Measurements from ENCODE around the gene ADCY4.
"Not testable (repeated sequence)": the region's sequence is repeated elsewhere in the genome, so short reads cannot be mapped to it uniquely, and the experiment has no call there.

Gene ADCY4

DNA sequence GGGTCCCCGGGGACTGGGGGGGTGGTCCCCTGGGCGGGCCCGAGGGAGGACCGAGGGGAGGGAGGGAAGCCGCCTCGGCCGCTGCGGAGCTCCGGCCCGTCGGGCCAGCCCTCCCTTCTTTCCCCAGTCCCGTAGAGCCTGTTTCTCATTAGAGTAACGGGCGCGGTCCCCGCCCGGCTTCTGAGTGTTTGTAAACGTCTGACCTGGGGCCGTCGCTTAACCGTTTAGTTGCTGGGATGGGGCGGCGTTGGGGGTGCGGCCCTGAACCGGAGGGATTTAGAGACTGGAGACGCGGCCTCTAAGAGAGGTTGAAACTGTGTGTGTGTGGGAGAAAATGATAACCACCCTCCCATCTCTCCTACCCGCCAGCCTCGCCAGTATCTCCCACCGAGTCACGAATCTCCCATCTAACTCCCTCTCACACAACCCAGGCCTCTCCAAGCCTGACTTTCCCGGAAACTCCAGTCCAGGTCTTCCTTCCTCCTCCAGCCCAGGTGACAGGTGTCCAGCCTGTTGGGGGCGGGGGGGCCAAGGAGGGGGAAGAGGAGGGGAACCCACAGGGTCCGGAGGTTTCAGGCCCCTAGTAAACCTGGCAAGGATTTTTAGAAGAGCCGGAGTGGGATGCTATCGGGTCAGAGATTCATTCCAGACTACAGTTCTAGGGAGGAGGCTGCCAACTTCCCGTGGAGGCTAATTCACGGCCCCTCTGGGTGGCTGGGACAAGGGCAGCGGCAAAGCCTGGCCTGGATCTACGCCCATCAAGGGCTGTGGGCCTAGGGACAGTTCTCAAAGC is 32.0 kb upstream of the ADCY4 start:
- DNase-seq, result peak; percentile 80

DNA sequence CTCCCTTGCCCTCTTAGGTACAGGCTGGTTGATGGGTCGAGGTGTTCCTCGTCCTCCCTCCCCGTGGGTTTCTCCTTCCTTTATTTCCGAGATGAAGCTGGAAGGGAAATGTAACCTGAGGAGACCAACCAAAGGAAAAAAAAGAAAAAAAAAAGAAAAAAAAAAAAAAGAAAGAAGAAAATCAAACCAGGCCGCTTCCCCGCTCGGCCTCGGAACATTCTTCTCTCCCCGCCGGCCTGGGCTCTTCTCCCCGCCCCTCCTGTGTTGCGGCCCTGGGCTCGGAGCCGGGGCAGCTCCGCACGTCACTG is 31.5 kb upstream of the ADCY4 start:
- DNase-seq, result no peak

DNA sequence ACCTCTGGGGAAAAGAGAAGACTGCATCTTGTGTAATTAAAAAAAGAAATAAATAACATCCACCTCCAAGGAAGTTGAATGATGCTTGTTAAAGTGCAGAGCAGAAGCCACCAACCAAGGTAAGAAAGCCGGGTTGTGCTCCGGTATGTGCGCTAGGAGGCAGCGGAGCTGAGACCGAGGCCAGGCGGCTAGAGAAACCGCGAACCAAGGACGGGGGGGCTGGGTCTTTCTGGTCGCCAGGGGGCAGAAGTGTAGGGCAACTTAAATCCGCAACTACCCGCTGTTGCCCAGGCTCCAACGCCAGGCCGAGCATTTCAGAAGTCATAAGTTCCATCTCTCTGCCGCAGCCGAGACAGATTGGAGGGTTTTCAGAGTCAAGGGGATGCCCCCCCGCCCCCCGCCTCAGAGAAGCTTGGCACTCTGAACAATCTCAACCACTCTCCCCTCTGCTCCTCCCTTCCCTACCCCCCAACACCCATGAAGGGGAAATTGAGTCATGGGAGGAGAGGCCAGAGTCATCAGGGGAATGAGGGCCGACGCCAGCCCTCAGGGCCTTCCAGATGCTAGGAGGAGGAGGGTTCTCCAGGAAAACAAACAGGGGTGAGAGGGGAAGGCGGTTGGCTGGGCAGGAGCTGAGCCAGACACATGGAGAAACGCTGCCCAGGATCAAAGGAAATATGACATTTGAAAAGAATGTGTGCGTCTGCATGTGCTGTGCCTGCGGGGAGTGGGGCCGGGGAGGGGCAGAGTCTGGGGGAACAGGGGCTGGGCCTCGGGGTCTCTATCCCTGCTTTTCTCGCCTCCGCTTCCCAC is 30.9 kb upstream of the ADCY4 start:
- DNase-seq, result peak; percentile 92

DNA sequence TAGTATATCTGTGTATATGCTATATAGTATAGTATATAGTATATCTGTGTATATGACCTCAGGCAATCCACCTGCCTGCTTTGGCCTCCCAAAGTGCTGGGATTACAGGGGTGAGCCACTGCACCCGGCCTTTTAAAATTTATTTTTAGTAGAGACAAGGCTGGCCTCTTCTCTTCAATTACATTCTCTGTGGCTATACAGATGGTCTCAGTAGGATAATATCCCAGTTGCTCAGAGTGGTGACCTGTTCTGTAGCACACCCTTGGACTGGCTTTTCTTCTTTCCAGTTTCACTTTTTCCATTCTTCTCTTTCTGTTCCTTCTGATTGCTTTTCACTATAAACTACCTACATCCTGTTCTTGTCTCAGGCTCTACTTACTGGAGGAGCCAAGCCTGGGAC is 30.0 kb upstream of the ADCY4 start:
- no peak for DNase-seq

DNA sequence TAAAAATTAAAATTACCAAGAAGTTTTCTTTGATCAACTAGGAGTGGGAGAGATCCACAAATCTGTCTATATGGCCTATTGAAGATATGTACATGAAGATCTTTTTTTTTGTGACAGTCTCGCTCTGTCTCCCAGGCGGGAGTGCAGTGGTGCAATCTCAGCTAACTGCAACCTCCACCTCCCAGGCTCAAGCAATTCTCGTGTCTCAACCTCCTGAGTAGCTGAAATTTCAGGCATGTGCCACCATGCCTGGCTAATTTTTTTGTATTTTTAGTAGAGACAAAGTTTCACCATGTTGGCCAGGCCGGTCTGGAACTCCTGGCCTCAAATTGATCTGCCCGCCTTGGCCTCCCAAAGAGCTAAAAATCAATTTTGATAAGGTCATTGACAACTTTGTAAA is 28.5 kb upstream of the ADCY4 start:
- DNase-seq, result no peak

DNA sequence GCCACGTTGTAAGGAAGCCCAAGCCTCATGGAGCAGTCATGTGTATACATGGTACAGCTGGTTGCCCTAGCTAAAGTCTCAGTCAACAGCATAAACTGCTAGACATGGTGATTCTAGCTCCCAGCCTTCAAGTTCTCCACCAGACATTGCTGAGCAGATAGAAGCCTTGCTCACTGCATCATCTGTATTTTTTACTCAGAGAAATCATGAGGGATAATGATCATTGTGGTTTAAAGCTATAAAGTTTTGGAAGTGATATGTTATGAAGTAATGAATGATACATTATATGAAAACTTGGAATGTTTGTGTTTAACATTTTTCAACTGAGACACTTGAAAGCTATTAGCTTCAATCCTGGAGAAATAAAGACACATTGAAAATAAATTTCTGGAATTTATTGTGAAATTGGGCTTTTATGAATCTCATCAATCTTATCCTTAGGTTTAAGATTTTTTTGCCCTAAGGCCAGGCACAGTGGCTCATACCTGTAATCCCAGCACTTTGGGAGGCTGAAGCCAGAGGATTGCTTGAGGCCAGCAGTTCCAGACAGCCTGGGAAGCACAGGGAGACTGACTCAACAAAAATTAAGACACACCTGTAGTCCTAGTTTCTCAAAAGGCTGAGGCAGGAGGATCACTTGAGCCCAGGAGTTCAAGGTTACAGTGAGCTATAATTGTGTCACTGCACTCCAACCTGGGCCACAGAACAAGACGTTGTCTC is 27.5 kb upstream of the ADCY4 start:
- DNase-seq, result no peak

DNA sequence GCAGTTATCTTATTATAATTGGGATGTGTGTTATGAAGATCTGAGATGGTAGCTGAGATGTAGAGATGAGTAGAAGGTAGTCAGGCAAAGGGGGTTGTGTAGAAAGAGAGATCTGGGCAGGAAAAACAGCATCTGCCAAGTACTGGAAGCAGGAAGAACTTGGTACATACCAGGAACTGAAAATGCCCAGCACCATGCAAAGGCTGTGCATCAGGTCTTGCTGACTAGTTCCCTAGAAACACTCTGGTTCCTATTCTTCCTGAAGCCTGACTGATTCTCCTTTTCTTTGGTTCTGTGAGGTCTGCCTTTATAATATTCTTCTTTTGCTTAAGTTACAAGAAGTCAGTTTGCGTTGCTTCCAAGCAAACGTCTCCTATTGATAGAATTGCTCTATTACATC is 26.5 kb upstream of the ADCY4 start:
- no peak for DNase-seq

DNA sequence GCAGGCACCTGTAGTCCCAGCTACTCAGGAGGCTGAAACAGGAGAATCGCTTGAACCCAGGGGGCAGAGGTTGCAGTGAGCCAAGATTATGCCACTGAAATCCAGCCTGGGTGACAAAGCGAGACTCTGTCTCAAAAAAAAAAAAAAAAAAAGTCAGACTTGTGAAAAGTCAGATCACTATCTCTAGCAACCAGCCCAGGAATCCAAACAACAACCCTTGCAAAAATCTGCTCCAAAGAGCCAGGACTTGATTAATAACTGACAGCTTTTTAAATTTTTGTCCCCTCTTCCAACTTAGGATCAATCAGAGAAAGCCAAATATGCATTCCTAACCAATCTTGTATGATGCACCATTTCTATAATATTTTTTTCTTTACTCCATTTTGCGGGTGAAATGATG is 25.4 kb upstream of the ADCY4 start:
- no peak for DNase-seq

DNA sequence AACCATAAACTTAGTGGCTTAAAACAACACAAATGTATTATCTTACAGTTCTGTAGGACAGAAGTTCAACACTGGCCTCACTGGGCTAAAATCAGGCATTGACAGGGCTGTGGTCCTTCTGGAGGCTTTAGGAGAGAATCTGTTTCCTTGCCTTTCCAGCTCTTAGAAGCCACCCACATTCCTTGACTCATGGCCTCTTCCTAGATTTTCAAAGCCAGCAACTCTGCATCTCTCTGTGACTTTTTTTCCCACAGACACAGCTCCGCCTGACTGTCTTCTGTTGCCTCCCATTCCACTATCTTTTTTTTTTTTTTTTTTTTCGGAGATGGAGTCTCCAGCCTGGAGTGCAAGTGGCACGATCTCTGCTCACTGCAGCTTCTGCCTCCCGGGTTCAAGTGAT is 21.3 kb upstream of the ADCY4 start:
- no peak for DNase-seq

DNA sequence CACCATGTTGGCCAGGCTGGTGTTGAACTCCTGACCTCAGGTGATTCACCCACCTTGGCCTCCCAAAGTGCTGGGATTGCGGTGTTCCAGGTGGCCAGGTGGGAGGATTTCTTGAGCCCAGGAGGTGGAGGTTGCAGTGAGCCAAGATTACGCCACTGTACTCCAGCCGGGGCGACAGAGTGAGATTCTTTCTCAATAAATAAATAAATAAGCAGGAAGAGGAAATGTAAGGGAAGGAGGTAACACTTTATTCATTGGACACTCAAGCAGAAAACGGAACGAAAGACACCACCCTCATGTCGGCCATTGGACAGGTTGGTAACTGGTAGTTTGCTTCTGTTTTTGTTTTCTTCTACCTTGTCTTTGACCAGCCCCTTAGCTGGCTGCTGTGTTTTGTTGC is 20.1 kb upstream of the ADCY4 start:
- DNase-seq, result no peak

DNA sequence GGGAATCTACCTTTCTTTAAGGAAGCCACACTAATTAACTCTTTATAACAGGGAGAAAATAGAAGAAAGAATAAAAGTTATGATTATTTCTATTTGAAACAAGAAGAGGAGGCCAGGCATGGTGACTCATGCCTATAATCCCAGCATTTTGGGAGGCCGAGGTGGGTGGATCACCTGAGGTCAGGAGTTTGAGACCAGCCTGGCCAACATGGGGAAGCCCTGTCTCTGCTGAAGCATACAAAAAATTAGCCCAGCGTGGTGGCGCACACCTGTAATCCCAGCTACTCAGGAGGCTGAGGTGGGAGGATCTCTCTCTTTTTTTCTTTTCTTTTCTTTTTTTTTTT is 19.6 kb upstream of the ADCY4 start:
- DNase-seq, result not testable (repeated sequence)

DNA sequence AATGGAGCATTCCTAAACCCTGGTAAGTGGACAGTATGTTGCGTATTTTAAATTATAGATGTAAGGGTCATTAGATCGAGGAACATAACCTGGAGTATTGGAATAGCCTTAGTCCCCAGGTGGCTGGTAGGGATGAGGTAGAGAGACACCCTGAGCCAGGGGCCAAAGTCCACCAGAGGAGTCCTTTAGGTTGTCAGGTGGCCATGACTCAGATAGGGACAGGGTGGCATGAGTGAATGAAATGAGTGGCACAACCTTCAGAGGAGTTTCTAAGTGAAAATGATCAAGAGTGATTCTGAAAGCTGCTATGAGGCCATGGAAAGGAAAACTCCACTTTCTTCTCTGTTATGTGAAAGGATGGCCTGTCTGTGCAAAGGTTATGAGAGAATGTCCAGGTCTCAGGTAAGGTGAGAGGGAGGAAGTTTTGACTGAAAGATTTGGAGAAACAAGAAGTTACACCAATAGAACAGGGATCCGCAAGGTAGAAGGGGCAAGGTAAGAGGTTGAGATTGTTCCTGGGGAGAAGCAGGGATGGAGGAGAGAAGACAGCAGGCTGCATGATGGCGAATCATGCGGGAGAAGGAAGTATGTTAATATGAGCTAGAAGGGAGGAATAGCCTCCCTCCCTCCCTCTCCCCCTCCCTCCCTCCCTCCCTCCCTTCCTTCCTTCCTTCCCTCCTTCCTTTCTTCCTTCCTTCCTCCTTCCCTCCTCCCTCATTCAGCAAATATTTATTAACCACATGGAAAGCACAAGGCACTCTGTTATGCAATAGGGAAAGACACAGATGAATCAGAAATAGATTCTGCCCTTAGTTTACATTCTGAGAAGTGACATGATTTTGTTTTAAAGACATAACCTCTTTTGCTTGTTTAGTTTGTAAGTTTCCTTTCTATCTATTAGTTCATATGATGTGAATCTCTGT is 18.9 kb upstream of the ADCY4 start:
- no peak for DNase-seq

DNA sequence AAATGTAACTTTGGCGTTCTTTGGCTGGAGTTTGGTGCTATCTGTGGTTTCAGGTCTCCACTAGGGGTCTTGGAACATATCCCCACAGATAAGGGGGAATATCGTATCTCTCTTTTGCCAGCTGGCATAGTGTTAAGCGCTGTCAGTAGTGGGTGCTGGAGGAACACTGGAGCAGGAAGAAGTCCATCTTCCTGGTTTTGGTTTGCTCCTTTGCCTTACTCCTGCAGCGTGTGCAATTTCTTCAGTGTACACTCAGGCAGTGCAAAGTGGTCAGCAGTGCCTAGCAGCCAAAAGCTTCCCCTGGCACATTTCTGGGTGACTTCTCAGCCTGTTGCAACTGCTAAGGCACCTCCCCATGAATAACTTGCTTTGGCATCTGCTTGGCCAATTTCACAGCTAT is 16.6 kb upstream of the ADCY4 start:
- no peak for DNase-seq

DNA sequence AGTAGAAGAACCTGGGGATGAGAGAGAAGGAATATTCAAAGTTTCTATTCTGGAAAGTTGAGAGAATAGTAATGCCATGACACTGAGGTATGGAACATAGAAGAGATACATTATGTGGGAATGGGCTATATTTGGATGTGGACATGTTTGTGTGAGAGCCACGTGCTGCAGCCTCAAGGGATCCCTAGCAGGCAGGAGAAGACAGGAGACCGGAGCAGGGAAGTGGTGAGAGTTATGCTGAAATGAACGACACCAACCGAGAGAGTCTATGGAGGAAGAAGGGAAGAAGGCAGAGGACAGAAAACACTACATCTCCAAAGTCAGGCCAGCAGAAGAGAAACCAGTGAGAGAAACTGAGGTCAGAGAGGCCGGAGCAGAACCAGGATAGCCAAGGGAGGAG is 14.9 kb upstream of the ADCY4 start:
- no peak for DNase-seq

DNA sequence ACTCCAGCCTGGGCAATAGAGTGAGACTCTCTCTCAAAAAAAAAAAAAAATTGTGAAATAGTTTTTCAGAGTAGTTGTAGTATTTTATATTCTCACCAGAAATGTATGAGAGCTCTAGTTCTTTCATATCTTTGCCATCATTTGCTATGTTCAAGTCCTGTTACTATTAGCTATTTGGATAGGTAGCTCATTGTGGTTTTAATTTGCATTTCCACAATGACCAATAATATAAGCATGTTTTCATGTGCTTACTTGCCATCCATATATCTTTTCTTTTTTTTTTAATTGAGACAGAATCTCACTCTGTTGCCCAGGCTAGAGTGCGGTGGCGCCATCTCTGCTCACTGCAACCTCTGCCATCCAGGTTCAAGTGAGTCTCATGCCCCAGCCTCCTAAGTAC is 13.3 kb upstream of the ADCY4 start:
- DNase-seq, result no peak

DNA sequence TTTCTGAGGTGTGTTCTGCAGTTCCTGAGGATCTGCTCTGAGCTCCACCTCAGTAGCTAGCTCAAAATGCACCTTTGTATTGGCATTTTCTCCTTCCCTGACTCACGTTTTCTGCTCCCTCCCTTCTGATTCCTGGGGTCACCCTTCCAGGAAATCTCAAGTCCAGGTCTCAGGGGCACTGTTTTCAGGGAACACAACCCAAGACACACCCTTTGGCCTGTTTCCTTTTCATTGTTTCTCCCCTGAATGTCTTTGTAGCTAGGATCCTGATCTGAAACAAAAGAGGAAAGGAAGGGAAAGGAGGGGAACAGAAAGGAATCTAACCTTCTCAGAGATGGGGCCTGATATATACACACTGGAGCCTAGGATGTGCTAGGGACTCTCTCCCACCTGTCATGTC is 12.3 kb upstream of the ADCY4 start:
- DNase-seq, result no peak

DNA sequence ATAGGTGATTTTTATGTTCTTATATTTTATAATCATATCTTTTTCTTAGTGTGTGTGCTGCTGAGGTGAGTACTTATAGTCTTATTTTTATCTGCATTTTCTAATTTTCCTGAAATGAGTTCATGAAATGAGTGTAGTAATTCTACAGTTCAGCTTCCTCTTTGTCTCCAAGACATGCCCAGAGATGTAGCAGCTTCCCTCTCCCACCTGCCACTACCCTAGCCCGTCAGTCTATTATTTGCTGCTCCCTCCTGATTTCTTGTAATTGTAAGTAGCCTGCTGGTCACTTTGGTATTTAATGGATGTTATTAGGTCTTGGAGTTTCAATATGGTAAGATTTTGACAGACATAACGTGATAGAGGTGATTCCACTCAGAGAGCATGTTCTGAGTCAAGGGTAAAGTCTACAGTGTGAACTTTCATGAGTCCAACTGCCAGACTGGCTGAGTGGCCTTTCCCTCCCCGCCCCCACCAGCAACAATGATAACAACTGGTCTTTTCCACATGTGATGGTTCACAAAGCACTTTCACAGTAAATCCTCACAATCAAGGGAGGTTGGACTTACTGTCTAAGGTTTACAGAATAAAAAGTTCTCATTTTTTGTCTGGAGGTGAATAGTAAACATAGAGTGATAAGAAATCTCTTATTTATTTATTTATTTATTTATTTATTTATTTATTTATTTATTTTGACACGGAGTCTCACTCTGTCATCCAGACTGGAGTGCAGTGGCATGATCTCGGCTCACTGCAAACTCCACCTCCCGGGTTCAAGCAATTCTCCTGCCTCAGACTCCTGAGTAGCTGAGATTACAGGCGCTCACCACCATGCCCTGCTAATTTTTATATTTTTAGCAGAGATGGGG is 9.2 kb upstream of the ADCY4 start:
- DNase-seq, result no peak

DNA sequence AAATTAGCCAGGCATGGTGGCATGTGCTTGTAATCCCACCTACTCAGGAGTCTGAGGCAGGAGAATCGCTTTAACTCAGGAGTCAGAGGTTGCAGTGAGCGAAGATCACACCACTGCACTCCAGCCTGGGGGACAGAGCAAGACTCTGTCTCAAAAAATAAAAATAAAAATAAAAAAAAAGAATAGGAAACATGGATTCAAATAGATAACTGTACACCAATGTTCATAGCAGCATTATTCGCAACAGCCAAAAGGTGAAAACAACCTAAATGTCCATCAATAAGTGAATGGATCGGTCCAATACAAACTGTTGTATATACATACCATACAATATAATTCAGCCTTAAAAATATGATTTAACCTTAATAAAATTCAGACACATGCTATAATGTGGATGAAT is 8.0 kb upstream of the ADCY4 start:
- no peak for DNase-seq

DNA sequence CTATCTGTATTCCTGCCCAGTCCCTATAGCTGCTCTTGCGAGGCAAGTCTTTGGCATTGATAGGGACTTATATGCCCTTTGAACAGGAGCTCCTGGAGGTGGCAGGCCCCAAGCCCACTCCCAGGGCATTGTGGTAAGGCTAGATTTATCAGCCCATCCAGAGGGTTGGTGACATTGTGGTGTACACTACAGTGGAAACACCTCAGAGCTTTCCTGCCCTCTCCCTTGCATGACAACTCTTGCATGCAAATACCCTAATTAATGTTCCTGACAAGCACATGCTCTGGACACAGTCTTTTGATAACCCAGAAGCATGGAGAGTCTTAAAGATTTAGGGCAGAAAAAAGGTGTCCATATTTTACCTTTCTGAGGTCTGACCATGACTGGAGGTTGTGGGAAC is 5.7 kb upstream of the ADCY4 start:
- no peak for DNase-seq

DNA sequence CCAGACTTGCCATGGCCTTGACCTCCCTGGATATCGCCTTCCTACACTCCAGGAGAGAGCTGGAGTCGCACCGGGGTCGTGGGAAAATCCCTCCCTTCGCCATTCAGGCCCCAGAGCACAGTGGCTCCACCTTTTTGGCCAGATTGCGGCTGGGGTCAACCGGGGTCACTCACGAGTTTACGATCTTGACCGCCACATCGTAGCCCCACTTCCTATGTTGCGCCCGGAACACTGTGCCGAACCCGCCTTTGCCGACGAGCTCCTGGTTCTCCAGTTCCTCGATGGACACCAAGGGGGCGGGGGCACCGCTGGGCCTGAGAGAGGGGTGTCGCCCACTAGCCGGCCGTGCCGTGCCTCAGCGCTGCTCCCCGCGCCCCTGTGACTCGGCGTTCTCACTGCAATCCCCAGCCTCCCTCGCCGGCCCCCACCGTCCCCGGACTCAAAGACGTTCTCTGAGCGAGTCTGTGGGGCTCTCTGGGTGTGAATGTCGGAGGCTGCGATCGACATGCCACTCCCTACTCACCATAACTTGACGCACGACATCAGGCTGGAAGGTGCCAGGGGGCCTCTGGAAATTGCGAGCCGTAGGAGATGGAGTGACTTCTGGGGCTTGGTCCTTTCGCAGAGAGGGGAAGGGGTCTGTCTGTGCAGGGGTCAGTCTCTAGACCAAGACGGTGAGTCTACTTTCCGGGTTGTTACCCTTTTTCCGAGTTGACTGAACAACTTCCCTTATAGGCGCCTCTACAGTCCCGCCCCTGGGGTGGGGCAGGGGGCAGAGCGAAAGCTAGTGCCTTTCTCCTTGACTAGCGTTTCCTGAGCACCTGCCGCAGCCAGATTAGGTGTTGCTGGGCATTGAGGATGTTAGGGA is 4.6 kb upstream of the ADCY4 start, which contains the start of gene RIPK3:
Gene RIPK3 (minus strand): TSS at position 708 of the 868 bp plus-strand sequence. CDS start 165 bp downstream, at position 543.
- peak; percentile 23 for DNase-seq

DNA sequence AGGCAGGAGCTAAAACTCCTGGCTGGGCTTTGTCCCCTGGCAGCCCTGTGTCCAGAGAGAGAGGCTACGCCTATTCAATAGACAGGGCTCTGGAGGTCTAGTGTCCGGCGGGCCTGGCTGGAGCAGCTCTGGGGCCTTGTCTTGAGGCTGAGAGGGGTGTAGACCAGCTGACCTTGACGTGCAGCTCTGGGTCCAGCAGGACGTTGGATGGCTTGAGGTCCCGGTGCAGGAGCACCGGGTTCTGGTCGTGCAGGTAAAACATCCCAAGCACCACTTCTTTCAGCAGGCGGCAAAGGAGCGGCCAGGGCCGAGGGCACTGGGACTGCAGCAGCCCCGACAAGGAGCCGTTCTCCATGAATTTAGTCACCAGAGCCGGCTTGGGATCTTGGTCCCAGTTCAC is 4.0 kb upstream of the ADCY4 start:
- no peak for DNase-seq
